Activated CD8-positive, alpha-beta memory T cell treated with anti-CD3 and anti-CD28 coated beads, Interleukin-2, amount 50 U/mL, for 1 hour (primary cell): ENCODE results near the gene FRK.
"Not testable (repeated sequence)": the region's sequence is repeated elsewhere in the genome, so short reads cannot be mapped to it uniquely, and the experiment has no call there.

Experiments
- DNase-seq: peaks from one replicate; pipeline ENCODE4 v3.0.0-alpha.2; 2020; ENCODE audit errors: extremely low read depth

Gene FRK

GRCh38 chr6:116004841-116005815 lies 55.6 kb downstream of the FRK start:
- no peak for DNase-seq

GRCh38 chr6:116003668-116004067 lies 57.0 kb downstream of the FRK start:
- DNase-seq, result no peak

- DNase-seq, result no peak
These were observed 57.9 kb downstream of the FRK start for GRCh38 chr6:116002756-116003155.

GRCh38 chr6:115999235-115999634 lies 61.5 kb downstream of the FRK start:
- DNase-seq, result no peak

- no peak for DNase-seq
These were observed 62.6 kb downstream of the FRK start for GRCh38 chr6:115997990-115998585.

- DNase-seq, result no peak
These were observed 74.7 kb downstream of the FRK start for GRCh38 chr6:115986026-115986425.

- no peak for DNase-seq
These were observed 75.9 kb downstream of the FRK start for GRCh38 chr6:115984809-115985208.

GRCh38 chr6:115983998-115984397 lies 76.7 kb downstream of the FRK start:
- DNase-seq, result no peak

- DNase-seq, result no peak
These were observed 78.2 kb downstream of the FRK start for GRCh38 chr6:115982453-115982852.

- DNase-seq, result no peak
These were observed 83.5 kb downstream of the FRK start for GRCh38 chr6:115977220-115977619.

- DNase-seq, result no peak
These were observed 84.3 kb downstream of the FRK start for GRCh38 chr6:115976321-115976870.

- no peak for DNase-seq
These were observed 88.0 kb downstream of the FRK start for GRCh38 chr6:115972679-115973078.

GRCh38 chr6:115971785-115972184 lies 88.9 kb downstream of the FRK start:
- DNase-seq, result no peak

GRCh38 chr6:115969930-115970273 lies 90.8 kb downstream of the FRK start:
- DNase-seq, result no peak

GRCh38 chr6:115969207-115969929 lies 91.3 kb downstream of the FRK start:
- DNase-seq, result no peak

GRCh38 chr6:115960286-115960685 lies 100.4 kb downstream of the FRK start:
- DNase-seq, result not testable (repeated sequence)

- DNase-seq, result no peak
These were observed 101.7 kb downstream of the FRK start for GRCh38 chr6:115958958-115959357.

- no peak for DNase-seq
These were observed 106.0 kb downstream of the FRK start for GRCh38 chr6:115954740-115955139.

GRCh38 chr6:115948751-115949150 lies 111.9 kb downstream of the FRK start:
- no peak for DNase-seq

GRCh38 chr6:115947966-115948541 lies 112.6 kb downstream of the FRK start:
- no peak for DNase-seq

- DNase-seq, result no peak
These were observed 114.9 kb downstream of the FRK start for GRCh38 chr6:115945812-115946211.

GRCh38 chr6:115945306-115945705 lies 115.4 kb downstream of the FRK start:
- DNase-seq, result no peak
